Prostate gland (tissue), 2 donors: ENCODE data around the gene WDR1.

Experiments
- POLR2AphosphoS5 ChIP-seq: sonication (generic); formaldehyde crosslinking; IDR thresholded peaks from one replicate; pipeline ENCODE4 v1.6.1; 2017; ENCODE audit warnings: antibody characterized with exemption
- TF ChIP-seq, protein P1 (sequence below), 4 experiments: fragments of 200-600 bp in 2 of 4; fragments of 450-650 bp in 2 of 4; sonication (generic) in 2 of 4; IDR thresholded peaks; 1 replicate in 3 of 4; 2 replicates in 1 of 4; pipeline ENCODE4 v1.5.1; 2016 to 2019; ENCODE audit warnings: antibody characterized with exemption in 4 of 4, mild to moderate bottlenecking in 2 of 4, moderate library complexity in 2 of 4

DNA sequence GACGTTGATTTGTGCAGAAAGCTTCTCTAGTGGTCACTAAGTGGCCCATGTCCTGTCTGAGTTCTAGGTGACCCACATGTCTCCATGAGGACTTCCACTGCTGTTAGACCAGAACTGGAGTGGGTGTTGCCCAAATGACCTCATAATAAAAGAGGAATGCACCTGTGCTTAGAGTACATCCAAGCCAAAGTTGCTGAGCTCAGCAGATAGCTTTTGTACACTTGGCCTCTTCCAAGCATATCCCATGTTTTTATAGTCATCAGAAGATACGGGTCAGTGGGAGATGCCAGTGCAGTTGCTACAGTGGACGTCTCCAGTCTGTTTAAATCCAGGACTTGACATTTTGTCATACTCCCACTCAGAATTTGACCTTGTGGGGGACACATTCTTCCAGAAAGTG is 37.6 kb upstream of the WDR1 start:
- TF ChIP-seq POLR2AphosphoS5, result no peak
- TF ChIP-seq, protein P1, sequence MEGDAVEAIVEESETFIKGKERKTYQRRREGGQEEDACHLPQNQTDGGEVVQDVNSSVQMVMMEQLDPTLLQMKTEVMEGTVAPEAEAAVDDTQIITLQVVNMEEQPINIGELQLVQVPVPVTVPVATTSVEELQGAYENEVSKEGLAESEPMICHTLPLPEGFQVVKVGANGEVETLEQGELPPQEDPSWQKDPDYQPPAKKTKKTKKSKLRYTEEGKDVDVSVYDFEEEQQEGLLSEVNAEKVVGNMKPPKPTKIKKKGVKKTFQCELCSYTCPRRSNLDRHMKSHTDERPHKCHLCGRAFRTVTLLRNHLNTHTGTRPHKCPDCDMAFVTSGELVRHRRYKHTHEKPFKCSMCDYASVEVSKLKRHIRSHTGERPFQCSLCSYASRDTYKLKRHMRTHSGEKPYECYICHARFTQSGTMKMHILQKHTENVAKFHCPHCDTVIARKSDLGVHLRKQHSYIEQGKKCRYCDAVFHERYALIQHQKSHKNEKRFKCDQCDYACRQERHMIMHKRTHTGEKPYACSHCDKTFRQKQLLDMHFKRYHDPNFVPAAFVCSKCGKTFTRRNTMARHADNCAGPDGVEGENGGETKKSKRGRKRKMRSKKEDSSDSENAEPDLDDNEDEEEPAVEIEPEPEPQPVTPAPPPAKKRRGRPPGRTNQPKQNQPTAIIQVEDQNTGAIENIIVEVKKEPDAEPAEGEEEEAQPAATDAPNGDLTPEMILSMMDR (IDR thresholded peaks at IDR 0.05), result no peak
